HepG2 (cell line): ENCODE measurements around the gene OBP2A. TPM values are rescaled to one million over a fixed set of nuclear protein-coding genes. Genes with fewer than 3 reads are reported as not detected.

Source experiments
- ATAC-seq: fragments of 200-7000 bp; cut with Tn5 transposase; 3 replicates; pipeline ENCODE4 v1.9.1; 2020; ENCODE audit warnings: mild to moderate bottlenecking, moderate library complexity
- BruUV-seq: library from RNA; stranded (reverse); fragments of 400-500 nt; replicated peaks from 2 replicates; lab custom pipeline; 2021; lab: Mats Ljungman, UMichigan
- CTCF ChIA-PET: fragments of 300-600 bp; formaldehyde crosslinking; extraction: SDS; loops from one replicate; lab custom pipeline; 2021; ENCODE audit warnings: low total read pairs, inconsistent platforms, low intra/inter-chr PET ratio; lab: Yijun Ruan, JAX
- POLR2A ChIA-PET: fragments of 350-600 bp; sonication (Branson Sonifier 250); formaldehyde crosslinking; loops from one replicate; lab custom pipeline; 2020; ENCODE audit warnings: antibody characterized with exemption, inconsistent platforms; lab: Yijun Ruan, JAX
- DNase-seq: peaks from one replicate; pipeline ENCODE4 v3.0.0-alpha.2; 2015; ENCODE audit warnings: low spot score
- FAIRE-seq: peaks from 3 replicates; lab custom pipeline; 2011; peaks lifted over from hg19 to GRCh38; lab: Jason Lieb, UNC
- H2AFZ ChIP-seq: one replicate; pipeline ENCODE4 v1.6.1; 2011; ENCODE audit warnings: low read length, inconsistent platforms
- H3K27ac ChIP-seq: fragments of 300-600 bp; 3 replicates; pipeline ENCODE4 v1.8.0; 2011; ENCODE audit warnings: mixed run types, mild to moderate bottlenecking, mixed read lengths, low read length, inconsistent platforms; ENCODE audit not compliant: insufficient read depth; ENCODE audit errors: extremely low read length
- H3K27me3 ChIP-seq, 2 experiments: fragments of 200-600 bp in 1 of 2; 2 replicates in 1 of 2; 3 replicates in 1 of 2; pipeline versions ENCODE4 v1.6.0 to v1.8.0; 2011; ENCODE audit warnings: low read length in 2 of 2, mild to moderate bottlenecking in 2 of 2, moderate library complexity in 2 of 2, inconsistent platforms in 1 of 2; ENCODE audit not compliant: insufficient read depth in 2 of 2, control insufficient read depth in 1 of 2
- H3K36me3 ChIP-seq, 2 experiments: fragments of 200-600 bp in 1 of 2; replicated peaks in 1 of 2; 2 replicates in 1 of 2; 3 replicates in 1 of 2; pipeline versions ENCODE4 v1.5.1 to v1.8.0; 2011; ENCODE audit warnings: low read length in 2 of 2, inconsistent platforms in 1 of 2; ENCODE audit not compliant: insufficient read depth in 2 of 2, control insufficient read depth in 1 of 2
- H3K4me1 ChIP-seq: 2 replicates; pipeline ENCODE4 v1.5.1; 2012; ENCODE audit warnings: low read length, inconsistent platforms; ENCODE audit not compliant: insufficient read depth
- H3K4me2 ChIP-seq: 2 replicates; pipeline ENCODE4 v1.6.0; 2011; ENCODE audit warnings: low read depth, low read length, inconsistent platforms
- H3K4me3 ChIP-seq, 3 experiments: fragments of 200-600 bp in 1 of 3; sonication (generic), shearing (Covaris generic) in 1 of 3; replicated peaks in 1 of 3; 2 replicates each; pipeline ENCODE4 v1.5.1; 2011 to 2016; ENCODE audit warnings: low read length in 3 of 3, inconsistent platforms in 2 of 3, low read depth in 2 of 3, mild to moderate bottlenecking in 2 of 3, control low read depth in 1 of 3, mixed read lengths in 1 of 3; ENCODE audit not compliant: insufficient read depth in 1 of 3
- H3K79me2 ChIP-seq: one replicate; pipeline ENCODE4 v1.6.1; 2011; ENCODE audit warnings: low read length, inconsistent platforms; ENCODE audit not compliant: insufficient read depth
- H3K9ac ChIP-seq: 2 replicates; pipeline ENCODE4 v1.6.0; 2011; ENCODE audit warnings: mild to moderate bottlenecking, low read depth, low read length, inconsistent platforms; ENCODE audit not compliant: insufficient read depth
- H3K9me3 ChIP-seq: 2 replicates; pipeline ENCODE4 v1.5.1; 2012; ENCODE audit warnings: mild to moderate bottlenecking, low read length
- H4K20me1 ChIP-seq: 2 replicates; pipeline ENCODE4 v1.6.0; 2011; ENCODE audit warnings: inconsistent platforms, mild to moderate bottlenecking, low read length, moderate library complexity; ENCODE audit not compliant: insufficient read depth
- DMTF1 ChIP-seq: sonication (generic); formaldehyde crosslinking; IDR thresholded peaks from 2 replicates; pipeline ENCODE4 v1.4.0; 2020; ENCODE audit warnings: mild to moderate bottlenecking, missing genetic modification reagents
- FLYWCH1 ChIP-seq: sonication (generic); formaldehyde crosslinking; IDR thresholded peaks from 2 replicates; pipeline ENCODE4 v1.8.1; 2023; ENCODE audit warnings: mild to moderate bottlenecking, missing genetic modification reagents
- GTF3A ChIP-seq: sonication (generic); formaldehyde crosslinking; conservative IDR thresholded peaks from 2 replicates; pipeline ENCODE4 v1.4.0; 2020; ENCODE audit warnings: mild to moderate bottlenecking, missing genetic modification reagents
- JUNB ChIP-seq: sonication (generic); formaldehyde crosslinking; IDR thresholded peaks from 2 replicates; pipeline ENCODE4 v1.8.0; 2022; ENCODE audit warnings: missing genetic modification reagents, mild to moderate bottlenecking, borderline replicate concordance
- KDM2A ChIP-seq: sonication (generic); formaldehyde crosslinking; IDR thresholded peaks from 2 replicates; pipeline ENCODE4 v1.4.0; 2020; ENCODE audit warnings: low read depth, missing genetic modification reagents, borderline replicate concordance
- MAFF ChIP-seq: IDR thresholded peaks from 2 replicates; pipeline ENCODE4 v1.6.1; 2011; ENCODE audit warnings: low read depth, low read length, improper control_type of control experiment
- NR2F6 ChIP-seq, 2 experiments: IDR thresholded peaks; 2 replicates each; pipeline ENCODE4 v1.6.1; 2016; ENCODE audit warnings: antibody characterized with exemption in 1 of 2, mild to moderate bottlenecking in 1 of 2
- REPIN1 ChIP-seq: sonication (generic); formaldehyde crosslinking; IDR thresholded peaks from 2 replicates; pipeline ENCODE4 v1.8.0; 2022; ENCODE audit warnings: missing genetic modification reagents, low read depth, mild to moderate bottlenecking, borderline replicate concordance
- SAP130 ChIP-seq: IDR thresholded peaks from 2 replicates; pipeline ENCODE4 v1.6.1; 2016; ENCODE audit warnings: low read depth
- STAT5B ChIP-seq: sonication (generic); formaldehyde crosslinking; IDR thresholded peaks from 2 replicates; pipeline ENCODE4 v1.4.0; 2020; ENCODE audit warnings: missing genetic modification reagents
- ZFX ChIP-seq: sonication (generic); formaldehyde crosslinking; IDR thresholded peaks from 2 replicates; pipeline ENCODE4 v1.4.0; 2020; ENCODE audit warnings: mild to moderate bottlenecking, low read depth, missing genetic modification reagents, moderate library complexity
- ZSCAN29 ChIP-seq: sonication (generic); formaldehyde crosslinking; conservative IDR thresholded peaks from 2 replicates; pipeline ENCODE4 v1.4.0; 2020; ENCODE audit warnings: mild to moderate bottlenecking, missing genetic modification reagents
- WGBS: methylation state at CpG from one replicate; pipeline ENCODE4 v1.1.6; 2017; ENCODE audit warnings: low lambda C conversion rate; 5-methylcytosine and 5-hydroxymethylcytosine counted together
- in situ Hi-C: cut with HindIII; loops from 2 replicates; pipeline ENCODE4 v1.10.0; 2017; ENCODE audit warnings: low pct_unique_long_range_greater_than_20kb; ENCODE audit not compliant: extremely low pct_ligation_motif_present
- intact Hi-C: fragments of 100-400 bp; cut with micrococcal nuclease; formaldehyde crosslinking; loops from one replicate; pipeline ENCODE4 v1.10.0; 2022; ENCODE audit not compliant: unreplicated experiment
- polyA plus RNA-seq, 8 experiments: library from polyadenylated mRNA; depleted of rRNA in 3 of 8; stranded (reverse) in 7 of 8; unstranded in 1 of 8; fragments of >200 nt; fragmentation: Illumina TruSeq in 4 of 8; extraction: Trizol in 4 of 8; gene quantifications; 2 replicates each; pipeline versions ENCODE4 v1.2.1 to v1.2.3, GENCODE V29; 2011 to 2016; ENCODE audit warnings: low read depth in 4 of 8, missing spikeins in 1 of 8, mixed read lengths in 1 of 8; ENCODE audit not compliant: insufficient read depth in 1 of 8
- total RNA-seq, 5 experiments: library from RNA; depleted of rRNA; stranded (reverse); fragments of >200 nt; fragmentation: Illumina TruSeq; extraction: Trizol; gene quantifications; 2 replicates each; pipeline ENCODE4 v1.2.3, GENCODE V29; 2016; ENCODE audit warnings: low read depth in 1 of 5
- TF ChIP-seq, protein P1 (sequence below): sonication (generic); formaldehyde crosslinking; IDR thresholded peaks from 2 replicates; pipeline ENCODE4 v1.9.0; 2021; ENCODE audit warnings: missing genetic modification reagents, borderline replicate concordance
- TF ChIP-seq, protein P2 (sequence below): sonication (generic); formaldehyde crosslinking; IDR thresholded peaks from 2 replicates; pipeline ENCODE4 v1.4.0; 2020; ENCODE audit warnings: mild to moderate bottlenecking, missing genetic modification reagents
- TF ChIP-seq, protein P3 (sequence below): sonication (generic); formaldehyde crosslinking; IDR thresholded peaks from 2 replicates; pipeline ENCODE4 v1.4.0; 2020; ENCODE audit warnings: missing genetic modification reagents

The OBP2A gene
- total and polyA plus RNA-seq, 2 of the 13 experiments (the other 11 are each of a cell fraction or from before 2014, with no cell fraction given): 0.32 TPM; not detected in 1

DNA sequence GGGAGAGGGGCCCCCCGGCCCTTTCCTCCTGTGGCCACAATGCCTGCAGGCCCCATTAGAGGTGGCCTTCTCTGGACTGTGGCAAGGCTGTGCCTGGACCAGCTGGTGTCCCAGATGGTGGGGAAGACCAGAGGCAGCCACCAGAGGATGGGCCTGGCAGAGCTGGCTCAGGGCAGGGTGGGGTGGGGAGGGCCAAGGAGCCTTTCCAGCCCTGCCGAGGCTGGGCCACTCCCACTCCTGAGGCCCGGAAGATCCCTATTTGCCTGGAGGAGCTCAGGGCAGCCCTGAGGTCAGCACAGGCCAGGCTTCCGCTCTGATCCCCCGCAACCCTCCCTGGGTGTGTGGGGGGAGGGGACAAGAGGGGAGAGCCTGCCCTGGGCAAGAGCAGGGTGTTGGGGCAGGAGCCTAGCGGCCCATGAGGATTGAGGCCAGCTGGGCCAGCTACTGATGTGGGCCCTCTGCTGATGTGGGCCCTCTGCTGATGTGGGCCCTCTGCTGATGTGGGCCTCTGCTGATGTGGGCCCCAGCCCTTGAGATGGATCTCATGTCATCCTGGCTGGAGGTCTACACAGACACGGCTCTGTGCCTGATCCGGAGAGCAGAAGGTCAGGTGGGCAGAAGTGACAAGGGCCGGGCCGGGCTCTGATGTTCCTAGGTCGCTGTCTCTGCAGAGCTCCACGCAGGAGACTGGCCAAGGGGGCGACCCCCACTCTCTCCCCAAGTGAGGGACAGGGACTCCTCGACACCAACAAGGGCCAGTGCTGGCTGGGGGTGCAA lies 39.4 kb upstream of the OBP2A start:
- Histone ChIP-seq H3K27ac (no peak overlapping the region), H4K20me1 (peaks cover 16% of the 10 kb centered on the region), H3K9ac (no peak overlapping the region), H3K79me2 (peaks cover 6% of the 10 kb centered on the region), H3K27me3 (peaks cover 2 to 12% of the 10 kb centered on the region in 2 experiments; a peak in 1 of 5 replicates), H3K36me3 (peaks cover 13 to 26% of the 10 kb centered on the region in 2 experiments), H3K4me1 (peaks cover 30% of the 10 kb centered on the region), H3K4me2 (peak overlapping the region; percentile 62), H2AFZ (no peak overlapping the region), H3K4me3 (peak overlapping the region in 1 of 3 experiments; percentile 43; a peak in 1 of 6 replicates), H3K9me3 (no peaks in the 10 kb centered on the region)
- ATAC-seq: peak; percentile 61
- WGBS: no CpG with 5 or more reads among the region's 14 CpGs
- intact Hi-C loops (no loop called here), in situ Hi-C loops (no loop called here)
- DNase-seq: no peak
- no peak for FAIRE-seq
- ChIA-PET POLR2A (interaction anchor here (0.6 kb wide), 1 partner anchor 1305 kb away, joined by 3 read pairs; no protein-coding TSS in a partner anchor), CTCF (no interaction called here)
- no TSS peak for BruUV-seq
- no peak for TF ChIP-seq FLYWCH1 (CRISPR knock-in tag)
- TF ChIP-seq SAP130 (CRISPR knock-in tag): 0 out of 2 replicates have a peak, but pooled peaks have one; percentile 24
- TF ChIP-seq, protein P1, sequence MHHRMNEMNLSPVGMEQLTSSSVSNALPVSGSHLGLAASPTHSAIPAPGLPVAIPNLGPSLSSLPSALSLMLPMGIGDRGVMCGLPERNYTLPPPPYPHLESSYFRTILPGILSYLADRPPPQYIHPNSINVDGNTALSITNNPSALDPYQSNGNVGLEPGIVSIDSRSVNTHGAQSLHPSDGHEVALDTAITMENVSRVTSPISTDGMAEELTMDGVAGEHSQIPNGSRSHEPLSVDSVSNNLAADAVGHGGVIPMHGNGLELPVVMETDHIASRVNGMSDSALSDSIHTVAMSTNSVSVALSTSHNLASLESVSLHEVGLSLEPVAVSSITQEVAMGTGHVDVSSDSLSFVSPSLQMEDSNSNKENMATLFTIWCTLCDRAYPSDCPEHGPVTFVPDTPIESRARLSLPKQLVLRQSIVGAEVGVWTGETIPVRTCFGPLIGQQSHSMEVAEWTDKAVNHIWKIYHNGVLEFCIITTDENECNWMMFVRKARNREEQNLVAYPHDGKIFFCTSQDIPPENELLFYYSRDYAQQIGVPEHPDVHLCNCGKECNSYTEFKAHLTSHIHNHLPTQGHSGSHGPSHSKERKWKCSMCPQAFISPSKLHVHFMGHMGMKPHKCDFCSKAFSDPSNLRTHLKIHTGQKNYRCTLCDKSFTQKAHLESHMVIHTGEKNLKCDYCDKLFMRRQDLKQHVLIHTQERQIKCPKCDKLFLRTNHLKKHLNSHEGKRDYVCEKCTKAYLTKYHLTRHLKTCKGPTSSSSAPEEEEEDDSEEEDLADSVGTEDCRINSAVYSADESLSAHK (CRISPR knock-in tag): no peak
- TF ChIP-seq, protein P2, sequence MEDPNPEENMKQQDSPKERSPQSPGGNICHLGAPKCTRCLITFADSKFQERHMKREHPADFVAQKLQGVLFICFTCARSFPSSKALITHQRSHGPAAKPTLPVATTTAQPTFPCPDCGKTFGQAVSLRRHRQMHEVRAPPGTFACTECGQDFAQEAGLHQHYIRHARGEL (CRISPR knock-in tag): no peak
- peak; percentile 54 for TF ChIP-seq NR2F6 (IDR thresholded peaks at IDR 0.05)
- peak; percentile 54; the same call in 1 of the 2 replicates for TF ChIP-seq NR2F6 (CRISPR knock-in tag; IDR thresholded peaks at IDR 0.05)
- TF ChIP-seq MAFF: no peak
- TF ChIP-seq STAT5B (CRISPR knock-in tag): no peak
- no peak for TF ChIP-seq JUNB
- TF ChIP-seq, protein P3, sequence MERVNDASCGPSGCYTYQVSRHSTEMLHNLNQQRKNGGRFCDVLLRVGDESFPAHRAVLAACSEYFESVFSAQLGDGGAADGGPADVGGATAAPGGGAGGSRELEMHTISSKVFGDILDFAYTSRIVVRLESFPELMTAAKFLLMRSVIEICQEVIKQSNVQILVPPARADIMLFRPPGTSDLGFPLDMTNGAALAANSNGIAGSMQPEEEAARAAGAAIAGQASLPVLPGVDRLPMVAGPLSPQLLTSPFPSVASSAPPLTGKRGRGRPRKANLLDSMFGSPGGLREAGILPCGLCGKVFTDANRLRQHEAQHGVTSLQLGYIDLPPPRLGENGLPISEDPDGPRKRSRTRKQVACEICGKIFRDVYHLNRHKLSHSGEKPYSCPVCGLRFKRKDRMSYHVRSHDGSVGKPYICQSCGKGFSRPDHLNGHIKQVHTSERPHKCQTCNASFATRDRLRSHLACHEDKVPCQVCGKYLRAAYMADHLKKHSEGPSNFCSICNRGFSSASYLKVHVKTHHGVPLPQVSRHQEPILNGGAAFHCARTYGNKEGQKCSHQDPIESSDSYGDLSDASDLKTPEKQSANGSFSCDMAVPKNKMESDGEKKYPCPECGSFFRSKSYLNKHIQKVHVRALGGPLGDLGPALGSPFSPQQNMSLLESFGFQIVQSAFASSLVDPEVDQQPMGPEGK (CRISPR knock-in tag): peak; percentile 60
- no peak for TF ChIP-seq DMTF1
- no peak for TF ChIP-seq GTF3A (CRISPR knock-in tag)
- peak; percentile 43 for TF ChIP-seq ZFX (CRISPR knock-in tag)
- TF ChIP-seq KDM2A (CRISPR knock-in tag): 0 out of 2 replicates have a peak, but pooled peaks have one; percentile 35
- no peak for TF ChIP-seq REPIN1 (CRISPR knock-in tag)
- 0 out of 2 replicates have a peak, but pooled peaks have one; percentile 72 for TF ChIP-seq ZSCAN29 (CRISPR knock-in tag)
